ENCODE results near the gene ALDH16A1. TPM values are rescaled to one million over a fixed set of nuclear protein-coding genes. Genes with fewer than 3 reads are reported as not detected.

Gene ALDH16A1
- 16.6 to 24.0 TPM (median 22.1 TPM) in 5 replicates for total RNA-seq (2022; extraction: Qiagen RNA extraction)

DNA sequence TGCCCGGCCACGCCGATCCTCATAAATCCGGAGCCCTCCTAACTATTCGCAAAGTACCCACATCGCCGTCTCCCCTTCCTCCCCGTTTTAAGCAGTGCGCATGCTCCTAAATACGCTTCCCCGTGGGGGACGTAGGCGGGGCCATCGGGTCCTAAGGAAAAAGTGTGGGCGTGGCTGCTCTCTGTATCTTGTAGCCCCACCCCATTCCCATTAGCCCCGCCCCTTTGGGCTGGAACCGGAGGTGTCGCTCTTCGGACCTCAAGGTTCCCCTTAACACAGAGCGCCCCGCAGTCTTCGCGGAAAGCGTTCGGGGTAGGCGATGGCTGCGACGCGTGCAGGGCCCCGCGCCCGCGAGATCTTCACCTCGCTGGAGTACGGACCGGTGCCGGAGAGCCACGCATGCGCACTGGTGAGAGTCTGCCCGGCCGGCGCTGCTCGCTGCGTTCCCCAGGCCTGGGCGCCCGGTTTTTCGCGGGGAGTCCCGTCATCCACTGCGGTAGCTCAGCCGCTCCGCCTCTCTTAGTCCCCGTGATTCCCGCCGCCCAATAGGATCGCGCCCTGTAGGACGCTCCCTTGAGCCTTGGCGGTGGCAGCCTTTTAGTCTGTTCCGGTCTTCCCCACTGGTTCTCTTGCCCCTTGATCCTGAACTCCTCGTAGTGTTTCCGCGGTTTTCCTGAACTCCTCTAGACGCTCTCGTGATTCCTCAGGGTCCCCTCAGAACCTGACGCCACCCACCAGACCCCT lies at the start of gene ALDH16A1:
Gene ALDH16A1 (plus strand): TSS at position 213 of the 744 bp plus-strand sequence. CDS start 107 bp downstream, at position 320.

DNA sequence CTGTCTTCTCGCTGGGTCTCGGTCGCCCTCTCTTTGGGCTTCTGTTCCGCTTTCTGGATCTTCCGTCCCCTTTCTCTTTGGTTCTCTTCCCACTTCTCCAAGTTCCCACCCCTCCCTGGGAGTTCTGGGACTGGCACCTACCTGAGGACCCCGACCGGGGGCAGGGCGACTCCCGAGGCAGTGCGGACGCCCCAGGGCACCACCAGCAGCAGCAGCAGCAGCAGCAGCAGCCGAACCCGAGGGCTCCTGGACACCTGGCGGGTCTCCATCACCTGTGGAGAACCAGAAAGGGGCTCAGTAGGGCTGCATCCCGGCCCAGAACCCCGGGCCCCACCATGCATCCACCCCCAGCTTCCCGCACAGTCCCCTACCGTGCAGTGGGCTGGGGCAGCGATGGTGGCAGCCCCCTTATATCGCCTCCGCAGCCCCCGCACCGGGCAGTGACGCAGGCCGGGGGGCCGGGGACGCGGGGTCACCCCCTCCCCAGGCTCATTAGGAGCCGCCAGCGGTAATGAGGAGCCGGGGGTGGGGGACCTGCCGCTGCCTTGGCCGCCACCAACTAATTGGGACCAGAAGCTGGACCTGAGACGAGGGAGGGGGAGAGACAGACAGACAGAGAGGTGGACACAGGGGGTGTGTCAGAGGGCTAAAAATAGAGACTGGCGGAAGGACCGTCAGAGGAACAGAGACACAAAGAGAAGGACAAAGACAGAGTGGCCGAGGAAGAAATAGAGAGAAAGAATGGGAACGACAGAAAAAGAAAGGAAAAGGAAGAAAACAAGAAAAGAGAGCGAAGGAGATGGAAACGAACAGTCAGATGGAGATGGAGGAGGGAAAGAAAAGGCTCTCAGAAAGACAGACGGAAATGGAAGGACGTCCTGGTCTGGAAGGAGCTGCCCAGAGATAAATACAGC lies 29.7 kb upstream of the ALDH16A1 start, which contains the start of gene PTH2:
Gene PTH2 (minus strand): TSS at position 371 of the 914 bp plus-strand sequence. CDS start 102 bp downstream, at position 269.

DNA sequence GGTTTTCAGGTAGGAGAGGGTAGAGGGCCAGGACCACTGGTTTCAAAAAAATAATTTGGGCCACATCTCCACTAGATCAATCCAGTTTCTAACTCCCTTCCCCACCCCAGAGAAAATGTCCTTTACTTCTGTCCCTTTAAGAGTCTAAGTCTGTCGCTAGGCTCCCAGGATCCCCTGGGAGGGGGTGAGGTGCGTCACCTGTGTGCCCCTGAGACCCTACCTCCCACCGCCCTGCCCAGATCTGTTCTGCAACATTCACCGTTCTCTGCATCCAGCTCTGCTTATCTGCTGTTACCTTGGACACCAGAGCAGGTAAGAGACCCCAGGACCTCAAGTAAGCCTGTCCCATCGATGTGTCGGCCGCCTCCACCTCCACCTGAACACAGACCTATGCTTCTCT lies 27.8 kb upstream of the ALDH16A1 start, which contains the start of gene GFY:
Gene GFY (plus strand): TSS at position 211 of the 400 bp plus-strand sequence. CDS start 1,043 bp downstream, outside the sequence.

DNA sequence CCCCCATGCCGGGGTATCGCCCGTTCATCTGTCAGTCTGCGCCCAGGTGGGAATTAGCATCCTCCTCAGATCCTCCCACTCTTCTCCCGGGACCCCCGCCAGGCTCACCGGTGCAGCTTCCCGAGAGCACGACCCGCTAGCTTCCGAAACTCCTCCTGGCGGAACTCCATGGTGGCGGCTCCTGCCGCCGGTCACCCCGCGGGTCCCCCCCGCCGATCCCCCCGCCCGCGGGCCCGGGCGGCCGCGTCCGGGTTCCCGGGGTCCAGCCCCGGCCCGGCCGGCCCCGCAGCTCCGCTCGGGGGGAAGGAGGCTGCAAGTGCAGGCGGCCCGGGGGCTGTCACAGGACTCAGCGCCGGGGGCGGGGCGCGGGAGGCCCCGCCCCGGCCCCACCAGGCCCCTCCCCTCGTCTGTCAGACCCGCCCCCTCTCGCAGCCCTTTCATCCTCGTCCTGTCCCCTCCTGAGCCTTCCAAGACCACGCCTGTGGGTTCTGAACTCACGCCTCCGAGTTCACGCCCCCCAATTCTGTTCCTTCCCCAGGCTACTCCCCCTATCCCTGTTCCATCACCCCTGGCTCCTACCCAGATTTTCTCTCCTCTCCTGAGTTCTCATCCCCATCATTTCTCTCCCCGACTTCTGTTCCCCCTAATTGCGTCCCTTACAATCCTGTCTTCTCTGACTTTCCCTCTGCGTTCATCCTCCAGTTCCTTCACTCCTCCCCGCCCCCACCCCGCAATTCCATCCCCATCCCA lies 11.6 kb upstream of the ALDH16A1 start, which contains the start of gene SLC17A7:
Gene SLC17A7 (minus strand): TSS at position 318 of the 750 bp plus-strand sequence. CDS start 148 bp downstream, at position 170.

DNA sequence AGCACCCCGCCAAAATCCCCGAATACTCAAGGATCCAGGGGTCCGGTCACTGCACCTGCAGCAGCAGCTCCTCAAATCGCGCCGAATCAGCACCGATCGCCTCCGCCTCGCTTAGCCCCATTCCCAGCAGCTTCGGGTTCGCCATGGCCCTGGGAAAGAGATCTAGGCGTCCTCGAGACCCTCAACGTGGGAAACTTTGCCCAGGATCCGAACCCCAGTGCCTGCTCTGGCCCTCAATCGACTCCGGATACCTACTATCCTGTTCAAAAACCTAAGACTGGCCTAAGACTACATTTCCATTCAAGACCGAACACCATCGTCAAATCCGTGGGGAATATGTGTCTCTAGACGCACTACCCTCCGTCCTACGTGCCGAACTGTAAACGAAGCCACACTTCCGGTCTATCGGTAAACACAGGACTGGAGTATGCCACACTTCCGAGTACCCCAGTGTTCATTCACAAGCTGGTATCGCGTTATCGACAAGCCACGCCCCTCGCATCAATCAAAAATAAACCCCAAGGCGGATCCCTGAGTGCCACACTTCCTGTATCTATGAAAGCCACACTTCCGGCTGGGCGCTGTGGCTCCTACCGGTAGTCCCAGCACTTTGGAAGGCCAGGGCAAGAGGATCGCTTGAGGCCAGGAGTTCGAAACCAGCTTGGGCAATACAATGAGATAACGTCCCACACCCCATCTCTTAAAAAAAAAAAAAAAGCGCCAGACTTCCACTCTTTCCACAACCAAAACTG lies 1.4 kb upstream of the ALDH16A1 start, which contains the start of gene PIH1D1:
Gene PIH1D1 (minus strand): TSS at position 385 of the 752 bp plus-strand sequence. CDS start 240 bp downstream, at position 145.

DNA sequence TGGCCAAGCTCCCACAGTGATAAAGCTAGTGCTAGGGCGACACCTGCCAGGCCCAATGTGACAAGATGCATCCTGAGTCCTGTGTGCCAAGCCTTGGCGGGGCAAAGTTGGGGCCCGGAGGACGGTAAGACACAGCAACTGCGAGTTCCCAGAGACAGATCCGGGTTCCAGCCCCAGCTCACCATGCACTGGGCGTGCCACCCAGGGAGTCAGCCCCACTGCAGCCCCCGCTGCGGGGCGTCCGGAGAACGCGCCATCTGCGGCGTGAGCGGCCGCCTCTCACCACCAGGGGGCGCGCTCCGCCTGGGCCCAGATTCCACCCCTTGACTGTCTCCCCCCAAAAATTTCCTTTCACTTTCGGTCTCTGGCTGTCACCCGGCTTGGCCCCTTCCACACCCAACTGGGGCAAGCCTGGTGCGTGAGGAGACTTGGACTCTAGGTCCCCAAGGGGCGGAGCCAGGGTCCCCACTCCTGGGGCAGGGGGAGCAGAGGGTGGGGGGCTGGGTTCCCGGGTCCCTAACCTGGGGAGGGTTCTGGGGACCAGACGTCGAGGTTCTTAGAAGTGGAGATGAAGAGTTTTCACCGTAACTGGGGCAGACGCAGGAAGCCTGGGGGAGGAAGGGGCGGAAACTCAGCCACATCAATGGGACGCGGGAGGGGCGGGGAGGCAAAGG lies 21.0 kb downstream of the ALDH16A1 start, which contains the start of gene FLT3LG:
Gene FLT3LG (plus strand): TSS at position 348 of the 674 bp plus-strand sequence. CDS start 425 bp downstream, outside the sequence.

DNA sequence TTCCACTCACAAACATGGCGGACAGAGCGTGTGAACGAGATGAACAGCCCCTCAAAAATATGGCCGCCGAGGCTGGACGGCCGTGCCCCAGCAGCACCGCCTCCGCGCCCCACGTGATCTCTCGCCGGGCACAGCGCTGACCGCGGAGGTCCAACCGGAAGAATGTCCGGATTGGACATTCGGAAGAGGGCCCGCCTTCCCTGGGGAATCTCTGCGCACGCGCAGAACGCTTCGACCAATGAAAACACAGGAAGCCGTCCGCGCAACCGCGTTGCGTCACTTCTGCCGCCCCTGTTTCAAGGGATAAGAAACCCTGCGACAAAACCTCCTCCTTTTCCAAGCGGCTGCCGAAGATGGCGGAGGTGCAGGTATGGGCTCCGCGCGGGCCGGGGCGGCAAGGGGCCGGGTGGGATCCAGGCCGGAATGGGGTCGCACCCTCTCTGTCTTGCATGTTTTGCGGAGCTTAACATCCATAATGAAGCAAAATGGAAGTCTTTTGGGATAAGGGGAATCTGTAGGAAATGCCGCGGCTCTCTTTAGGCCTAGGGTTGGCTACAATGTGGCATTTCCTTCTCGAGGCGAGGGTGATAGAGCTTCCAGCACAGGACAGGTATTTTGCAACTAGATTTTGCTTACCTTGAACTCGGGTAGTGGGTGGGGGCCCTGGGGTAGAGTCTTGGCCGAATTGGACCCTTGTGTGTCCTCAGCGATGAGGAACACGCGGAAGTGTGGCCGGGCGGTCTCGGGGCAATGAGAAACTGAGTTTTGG lies 34.4 kb downstream of the ALDH16A1 start, which contains the start of gene RPL13A:
Gene RPL13A (plus strand): TSS at position 332 of the 769 bp plus-strand sequence. CDS start 22 bp downstream, at position 354.

Other genes with a start within 250 kb of the ALDH16A1 start
- 0.77 to 1.3 TPM (median 0.85 TPM) in 5 replicates for gene SLC6A16, start 128.0 kb upstream of the ALDH16A1 start, total RNA-seq (2022; extraction: Qiagen RNA extraction)
- gene CD37, start 117.8 kb upstream of the ALDH16A1 start, total RNA-seq (2022; extraction: Qiagen RNA extraction), result not detected in 5 replicates
- gene TEAD2, start 90.8 kb upstream of the ALDH16A1 start, total RNA-seq (2022; extraction: Qiagen RNA extraction), result 13.2 to 19.7 TPM (median 16.8 TPM) in 5 replicates
- gene DKKL1, start 89.3 kb upstream of the ALDH16A1 start, total RNA-seq (2022; extraction: Qiagen RNA extraction), result 0.33 to 0.71 TPM (median 0.59 TPM) in 4 of 5 replicates, not detected in the other
- gene KASH5, start 65.0 kb upstream of the ALDH16A1 start, total RNA-seq (2022; extraction: Qiagen RNA extraction), result 0.12 TPM in 1 of 5 replicates, not detected in the others
- gene PTH2, start 29.8 kb upstream of the ALDH16A1 start, total RNA-seq (2022; extraction: Qiagen RNA extraction), result not detected in 5 replicates
- 0.14 to 0.24 TPM (median 0.16 TPM) in 5 replicates for gene GFY, start 27.8 kb upstream of the ALDH16A1 start, total RNA-seq (2022; extraction: Qiagen RNA extraction)
- gene SLC17A7, start 11.7 kb upstream of the ALDH16A1 start, total RNA-seq (2022; extraction: Qiagen RNA extraction), result 0.37 to 0.75 TPM (median 0.59 TPM) in 5 replicates
- gene PIH1D1, start 1.4 kb upstream of the ALDH16A1 start, total RNA-seq (2022; extraction: Qiagen RNA extraction), result 83.8 to 95.7 TPM (median 87.0 TPM) in 5 replicates
- gene FLT3LG, start 21.0 kb downstream of the ALDH16A1 start, total RNA-seq (2022; extraction: Qiagen RNA extraction), result 1.1 to 1.4 TPM (median 1.3 TPM) in 5 replicates
- 3,942 to 4,218 TPM (median 4,024 TPM) in 5 replicates for gene RPL13A, start 34.4 kb downstream of the ALDH16A1 start, total RNA-seq (2022; extraction: Qiagen RNA extraction)
- gene RPS11, start 43.2 kb downstream of the ALDH16A1 start, total RNA-seq (2022; extraction: Qiagen RNA extraction), result 3,861 to 4,163 TPM (median 3,950 TPM) in 5 replicates
- 23.5 to 32.7 TPM (median 30.2 TPM) in 5 replicates for gene FCGRT, start 59.4 kb downstream of the ALDH16A1 start, total RNA-seq (2022; extraction: Qiagen RNA extraction)
- gene RCN3, start 74.8 kb downstream of the ALDH16A1 start, total RNA-seq (2022; extraction: Qiagen RNA extraction), result 1.5 to 2.9 TPM (median 2.2 TPM) in 5 replicates
- gene NOSIP, start 127.3 kb downstream of the ALDH16A1 start, total RNA-seq (2022; extraction: Qiagen RNA extraction), result 88.4 to 106 TPM (median 103 TPM) in 5 replicates
- gene PRRG2, start 128.1 kb downstream of the ALDH16A1 start, total RNA-seq (2022; extraction: Qiagen RNA extraction), result 0.78 to 1.3 TPM (median 0.84 TPM) in 5 replicates
- gene PRR12, start 138.0 kb downstream of the ALDH16A1 start, total RNA-seq (2022; extraction: Qiagen RNA extraction), result 30.3 to 35.7 TPM (median 34.3 TPM) in 5 replicates
- gene RRAS, start 186.9 kb downstream of the ALDH16A1 start, total RNA-seq (2022; extraction: Qiagen RNA extraction), result 103 to 162 TPM (median 151 TPM) in 5 replicates
- 55.7 to 70.6 TPM (median 65.0 TPM) in 5 replicates for gene SCAF1, start 189.0 kb downstream of the ALDH16A1 start, total RNA-seq (2022; extraction: Qiagen RNA extraction)
- gene IRF3, start 212.6 kb downstream of the ALDH16A1 start, total RNA-seq (2022; extraction: Qiagen RNA extraction), result 91.9 to 104 TPM (median 99.5 TPM) in 5 replicates
- gene BCL2L12, start 212.7 kb downstream of the ALDH16A1 start, total RNA-seq (2022; extraction: Qiagen RNA extraction), result 52.0 to 76.1 TPM (median 68.7 TPM) in 5 replicates
- gene PRMT1, start 224.0 kb downstream of the ALDH16A1 start, total RNA-seq (2022; extraction: Qiagen RNA extraction), result 402 to 427 TPM (median 409 TPM) in 5 replicates
- gene ADM5, start 236.4 kb downstream of the ALDH16A1 start, total RNA-seq (2022; extraction: Qiagen RNA extraction), result 3.1 to 6.1 TPM (median 5.4 TPM) in 5 replicates
- gene CPT1C, start 237.9 kb downstream of the ALDH16A1 start, total RNA-seq (2022; extraction: Qiagen RNA extraction), result 10.9 to 14.1 TPM (median 11.8 TPM) in 5 replicates